ENCODE results near the gene ZBED5. TPM values are rescaled to one million over a fixed set of nuclear protein-coding genes. Genes with fewer than 3 reads are reported as not detected.

The ZBED5 gene
- total and polyA plus RNA-seq, 9 of the 15 experiments (the other 6 are each of a cell fraction or from before 2014, with no cell fraction given), result 12.4 to 70.7 (median 26.8) TPM

DNA sequence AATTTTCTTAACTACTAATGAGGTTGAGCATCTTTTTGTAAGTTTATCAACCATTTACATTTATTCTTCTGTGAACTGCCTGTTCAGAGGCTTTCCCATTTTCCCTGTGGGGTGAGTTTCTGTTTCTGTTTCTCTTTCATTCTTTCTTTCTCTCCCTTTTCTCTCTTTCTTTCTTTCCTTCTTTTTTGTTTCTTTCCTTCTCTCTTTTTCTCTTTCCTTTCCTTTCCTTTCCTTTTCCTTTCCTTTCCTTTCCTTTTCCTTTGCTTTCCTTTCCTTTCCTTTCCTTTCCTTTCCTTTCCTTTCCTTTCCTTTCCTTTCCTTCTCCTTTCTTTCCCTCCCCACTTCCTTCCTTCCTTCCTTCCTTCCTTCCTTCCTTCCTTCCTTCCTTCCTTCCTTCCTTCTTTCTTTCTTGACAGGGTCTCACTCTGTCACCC, 8.0 kb upstream of the ZBED5 start (continued):
- TF ChIP-seq, protein P1, sequence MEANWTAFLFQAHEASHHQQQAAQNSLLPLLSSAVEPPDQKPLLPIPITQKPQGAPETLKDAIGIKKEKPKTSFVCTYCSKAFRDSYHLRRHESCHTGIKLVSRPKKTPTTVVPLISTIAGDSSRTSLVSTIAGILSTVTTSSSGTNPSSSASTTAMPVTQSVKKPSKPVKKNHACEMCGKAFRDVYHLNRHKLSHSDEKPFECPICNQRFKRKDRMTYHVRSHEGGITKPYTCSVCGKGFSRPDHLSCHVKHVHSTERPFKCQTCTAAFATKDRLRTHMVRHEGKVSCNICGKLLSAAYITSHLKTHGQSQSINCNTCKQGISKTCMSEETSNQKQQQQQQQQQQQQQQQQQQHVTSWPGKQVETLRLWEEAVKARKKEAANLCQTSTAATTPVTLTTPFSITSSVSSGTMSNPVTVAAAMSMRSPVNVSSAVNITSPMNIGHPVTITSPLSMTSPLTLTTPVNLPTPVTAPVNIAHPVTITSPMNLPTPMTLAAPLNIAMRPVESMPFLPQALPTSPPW (CRISPR knock-in tag; IDR thresholded peaks at IDR 0.05), result no peak
- TF ChIP-seq, protein P2, sequence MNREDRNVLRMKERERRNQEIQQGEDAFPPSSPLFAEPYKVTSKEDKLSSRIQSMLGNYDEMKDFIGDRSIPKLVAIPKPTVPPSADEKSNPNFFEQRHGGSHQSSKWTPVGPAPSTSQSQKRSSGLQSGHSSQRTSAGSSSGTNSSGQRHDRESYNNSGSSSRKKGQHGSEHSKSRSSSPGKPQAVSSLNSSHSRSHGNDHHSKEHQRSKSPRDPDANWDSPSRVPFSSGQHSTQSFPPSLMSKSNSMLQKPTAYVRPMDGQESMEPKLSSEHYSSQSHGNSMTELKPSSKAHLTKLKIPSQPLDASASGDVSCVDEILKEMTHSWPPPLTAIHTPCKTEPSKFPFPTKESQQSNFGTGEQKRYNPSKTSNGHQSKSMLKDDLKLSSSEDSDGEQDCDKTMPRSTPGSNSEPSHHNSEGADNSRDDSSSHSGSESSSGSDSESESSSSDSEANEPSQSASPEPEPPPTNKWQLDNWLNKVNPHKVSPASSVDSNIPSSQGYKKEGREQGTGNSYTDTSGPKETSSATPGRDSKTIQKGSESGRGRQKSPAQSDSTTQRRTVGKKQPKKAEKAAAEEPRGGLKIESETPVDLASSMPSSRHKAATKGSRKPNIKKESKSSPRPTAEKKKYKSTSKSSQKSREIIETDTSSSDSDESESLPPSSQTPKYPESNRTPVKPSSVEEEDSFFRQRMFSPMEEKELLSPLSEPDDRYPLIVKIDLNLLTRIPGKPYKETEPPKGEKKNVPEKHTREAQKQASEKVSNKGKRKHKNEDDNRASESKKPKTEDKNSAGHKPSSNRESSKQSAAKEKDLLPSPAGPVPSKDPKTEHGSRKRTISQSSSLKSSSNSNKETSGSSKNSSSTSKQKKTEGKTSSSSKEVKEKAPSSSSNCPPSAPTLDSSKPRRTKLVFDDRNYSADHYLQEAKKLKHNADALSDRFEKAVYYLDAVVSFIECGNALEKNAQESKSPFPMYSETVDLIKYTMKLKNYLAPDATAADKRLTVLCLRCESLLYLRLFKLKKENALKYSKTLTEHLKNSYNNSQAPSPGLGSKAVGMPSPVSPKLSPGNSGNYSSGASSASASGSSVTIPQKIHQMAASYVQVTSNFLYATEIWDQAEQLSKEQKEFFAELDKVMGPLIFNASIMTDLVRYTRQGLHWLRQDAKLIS (CRISPR knock-in tag; IDR thresholded peaks at IDR 0.05), result no peak
- TF ChIP-seq NR3C1 (CRISPR knock-in tag; IDR thresholded peaks at IDR 0.05), result no peak

DNA sequence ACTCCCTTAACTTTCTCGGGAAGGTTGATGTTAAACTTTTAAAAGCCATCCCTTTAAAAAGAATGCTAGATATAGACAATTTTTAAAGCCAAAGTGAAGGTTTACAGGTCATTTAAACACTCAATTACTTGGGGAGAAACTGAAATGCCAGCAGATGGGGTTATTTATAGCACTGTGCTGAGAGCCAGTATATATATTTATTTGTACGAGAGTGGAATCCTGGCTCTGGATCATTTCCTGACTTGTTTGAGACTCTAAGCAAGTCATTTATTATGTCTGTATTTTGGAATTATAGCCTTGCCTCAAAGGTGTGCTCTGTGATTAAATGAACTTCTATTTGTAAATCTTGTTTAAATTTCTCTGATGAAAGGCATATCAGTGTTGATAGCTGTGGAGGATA, 6.8 kb upstream of the ZBED5 start:
- Histone ChIP-seq H3K27me3 (ENCODE audit: control insufficient read depth in 2 of 2, insufficient read depth in 2 of 2, low read length in 2 of 2) (no peaks in the 10 kb centered on the region), H3K79me2 (ENCODE audit: control insufficient read depth, insufficient read depth, low read length) (0 out of 3 replicates have a peak, but pooled peaks cover 3% of the 10 kb centered on the region), H3K9ac (ENCODE audit: insufficient read depth in 1 of 2, low read depth in 2 of 2, low read length in 2 of 2) (no peak overlapping the region), H2AFZ (ENCODE audit: low read depth, low read length) (no peak overlapping the region), H3K27ac (ENCODE audit: extremely low read depth, low read depth, low read length) (no peak overlapping the region), H3K4me2 (ENCODE audit: insufficient read depth, low read length) (no peak overlapping the region), H3K36me3 (ENCODE audit: control insufficient read depth, insufficient read depth, low read length) (no peaks in the 10 kb centered on the region), H3K4me1 (replicated peaks in 1 of 2; ENCODE audit: control insufficient read depth in 2 of 2, insufficient read depth in 2 of 2, low read length in 2 of 2) (no peaks in the 10 kb centered on the region; a peak in 2 of 5 replicates), H3K9me3 (replicated peaks; ENCODE audit: control insufficient read depth, insufficient read depth, low read depth, low read length) (no peaks in the 10 kb centered on the region), H3K9me1 (ENCODE audit: control insufficient read depth, insufficient read depth, low read length) (no peaks in the 10 kb centered on the region), H3K4me3 (no peak overlapping the region), H4K20me1 (replicated peaks; ENCODE audit: control insufficient read depth, insufficient read depth, low read length) (no peaks in the 10 kb centered on the region)
- intact Hi-C loops (cut with micrococcal nuclease) (no loop called here), in situ Hi-C loops (cut with MboI) (no loop called here)
- CTCF ChIA-PET (ENCODE audit: low intra/inter-chr PET ratio), result no interaction called here
- BruUV-seq (replicated peaks), result no TSS peak
- WGBS (ENCODE audit: insufficient coverage, low coverage, missing lambda C conversion rate), result 55% methylated on average over 2 of the region's 2 CpGs
- DNase-seq (ENCODE audit: extremely low read depth in 1 of 4, low spot score in 3 of 4) (no peak), ATAC-seq (no peak), FAIRE-seq (no peak)
- POLR2A ChIA-PET, result no interaction called here
- TF ChIP-seq, protein P3, sequence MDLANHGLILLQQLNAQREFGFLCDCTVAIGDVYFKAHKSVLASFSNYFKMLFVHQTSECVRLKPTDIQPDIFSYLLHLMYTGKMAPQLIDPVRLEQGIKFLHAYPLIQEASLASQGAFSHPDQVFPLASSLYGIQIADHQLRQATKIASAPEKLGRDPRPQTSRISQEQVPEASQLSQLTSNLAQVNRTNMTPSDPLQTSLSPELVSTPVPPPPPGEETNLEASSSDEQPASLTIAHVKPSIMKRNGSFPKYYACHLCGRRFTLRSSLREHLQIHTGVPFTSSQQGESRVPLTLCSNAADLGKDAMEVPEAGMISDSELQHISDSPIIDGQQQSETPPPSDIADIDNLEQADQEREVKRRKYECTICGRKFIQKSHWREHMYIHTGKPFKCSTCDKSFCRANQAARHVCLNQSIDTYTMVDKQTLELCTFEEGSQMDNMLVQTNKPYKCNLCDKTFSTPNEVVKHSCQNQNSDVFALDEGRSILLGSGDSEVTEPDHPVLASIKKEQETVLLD (IDR thresholded peaks at IDR 0.05), result no peak
- no peak for TF ChIP-seq ZNF699 (CRISPR knock-in tag; IDR thresholded peaks at IDR 0.05; ENCODE audit: insufficient replicate concordance)
- TF ChIP-seq HDAC3 (IDR thresholded peaks at IDR 0.05; ENCODE audit: borderline replicate concordance, partially characterized antibody), result no peak
- no peak for TF ChIP-seq JUND (IDR thresholded peaks at IDR 0.05; ENCODE audit: borderline replicate concordance, low read depth, low read length)
- no peak for TF ChIP-seq JUND (tag; IDR thresholded peaks at IDR 0.05; ENCODE audit: borderline replicate concordance, low read depth, low read length)
- TF ChIP-seq ETV6 (IDR thresholded peaks at IDR 0.05; ENCODE audit: borderline replicate concordance in 1 of 2, low read depth in 2 of 2, low read length in 1 of 2), result no peak
- no peak for TF ChIP-seq ETV6 (CRISPR knock-in tag; IDR thresholded peaks at IDR 0.05; ENCODE audit: borderline replicate concordance)
- no peak for TF ChIP-seq CXXC5 (CRISPR knock-in tag; IDR thresholded peaks at IDR 0.05)
- TF ChIP-seq NFATC3 (IDR thresholded peaks at IDR 0.05), result no peak
